Measurements from ENCODE around the gene WDR33.

Gene WDR33

DNA sequence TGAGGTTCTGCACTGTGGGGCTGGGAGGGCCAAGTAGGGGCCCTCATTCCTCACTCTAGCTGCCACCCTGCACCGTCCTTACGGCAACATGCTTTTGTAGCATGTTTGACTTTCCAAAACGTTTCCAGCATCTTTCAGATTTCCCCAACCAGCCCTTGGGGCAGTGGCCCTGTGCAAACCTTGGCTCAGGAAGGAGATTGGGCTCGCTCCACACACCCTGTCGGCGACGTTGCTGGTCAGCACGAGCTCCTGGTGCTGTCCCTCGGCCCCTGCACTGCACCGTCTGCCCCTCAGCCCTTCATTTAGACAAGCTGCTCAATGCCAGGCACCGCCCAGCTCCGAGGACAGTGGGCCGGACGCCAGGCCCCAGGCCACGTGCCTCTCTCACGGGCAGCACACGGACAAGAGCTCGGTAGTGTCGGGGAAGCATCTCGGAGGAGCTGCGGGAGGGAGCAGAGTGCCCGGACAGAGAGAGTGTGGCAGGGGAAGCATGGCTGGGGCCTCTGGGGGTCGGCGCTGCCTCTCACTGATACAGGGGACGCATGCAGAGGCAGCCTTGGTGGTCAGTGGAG lies 158.1 kb downstream of the WDR33 start:
- Histone ChIP-seq H3K27ac (ENCODE audit: low read depth, low read length) (no peak overlapping the region), H3K4me1 (ENCODE audit: control insufficient read depth, insufficient read depth, low read length) (no peaks in the 10 kb centered on the region), H3K4me3 (ENCODE audit: low read depth, low read length) (no peak overlapping the region), H3K9ac (ENCODE audit: low read depth, low read length) (no peak overlapping the region), H3K9me3 (ENCODE audit: control insufficient read depth, insufficient read depth, low read length) (no peaks in the 10 kb centered on the region), H3K36me3 (ENCODE audit: control insufficient read depth, insufficient read depth, low read length) (no peaks in the 10 kb centered on the region), H3K27me3 (ENCODE audit: control insufficient read depth, insufficient read depth, low read length) (no peaks in the 10 kb centered on the region)

DNA sequence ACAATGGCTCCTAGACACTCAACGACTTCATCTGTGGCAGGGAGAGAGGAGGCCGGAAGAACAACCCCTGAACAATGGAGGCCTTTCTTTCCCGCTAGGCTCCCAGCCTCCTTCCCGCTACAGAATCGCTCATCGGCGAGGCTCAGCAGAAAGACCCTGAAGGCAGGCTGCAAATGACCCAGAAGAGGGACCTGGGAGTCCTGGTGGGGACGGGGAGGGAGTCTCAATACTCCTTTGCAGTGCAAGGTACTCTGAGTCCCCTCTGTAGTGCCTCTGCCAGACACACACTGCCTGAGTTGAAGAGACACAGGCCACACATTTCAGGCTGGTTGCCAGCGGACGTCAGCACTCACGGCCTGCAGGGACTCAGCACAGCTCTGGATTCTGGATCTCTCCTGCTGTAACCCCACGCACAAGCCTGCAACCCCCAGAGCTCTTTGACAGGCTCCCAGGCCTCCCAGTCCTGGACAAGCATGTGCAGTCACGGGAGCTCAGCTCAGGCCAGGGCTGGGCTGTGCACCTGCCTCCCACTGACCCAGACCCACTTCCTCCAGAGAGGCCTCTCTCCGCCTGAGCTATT lies 158.9 kb downstream of the WDR33 start:
- H3K4me3 ChIP-seq (ENCODE audit: low read depth, low read length), result no peak overlapping the region
- no peaks in the 10 kb centered on the region for H3K36me3 ChIP-seq (ENCODE audit: control insufficient read depth, insufficient read depth, low read length)
- H3K27me3 ChIP-seq (ENCODE audit: control insufficient read depth, insufficient read depth, low read length), result no peaks in the 10 kb centered on the region
- no peaks in the 10 kb centered on the region for H3K9me3 ChIP-seq (ENCODE audit: control insufficient read depth, insufficient read depth, low read length)
- no peaks in the 10 kb centered on the region for H3K4me1 ChIP-seq (ENCODE audit: control insufficient read depth, insufficient read depth, low read length)
- no peak overlapping the region for H3K9ac ChIP-seq (ENCODE audit: low read depth, low read length)
- no peak overlapping the region for H3K27ac ChIP-seq (ENCODE audit: low read depth, low read length)

DNA sequence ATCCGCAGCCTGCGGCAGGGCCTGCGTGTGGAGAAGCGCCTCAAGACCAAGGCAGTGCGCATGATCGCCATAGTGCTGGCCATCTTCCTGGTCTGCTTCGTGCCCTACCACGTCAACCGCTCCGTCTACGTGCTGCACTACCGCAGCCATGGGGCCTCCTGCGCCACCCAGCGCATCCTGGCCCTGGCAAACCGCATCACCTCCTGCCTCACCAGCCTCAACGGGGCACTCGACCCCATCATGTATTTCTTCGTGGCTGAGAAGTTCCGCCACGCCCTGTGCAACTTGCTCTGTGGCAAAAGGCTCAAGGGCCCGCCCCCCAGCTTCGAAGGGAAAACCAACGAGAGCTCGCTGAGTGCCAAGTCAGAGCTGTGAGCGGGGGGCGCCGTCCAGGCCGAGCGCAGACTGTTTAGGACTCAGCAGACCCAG lies 159.6 kb downstream of the WDR33 start:
- H3K4me3 ChIP-seq (ENCODE audit: low read depth, low read length), result no peak overlapping the region
- H3K36me3 ChIP-seq (ENCODE audit: control insufficient read depth, insufficient read depth, low read length), result no peaks in the 10 kb centered on the region
- no peak overlapping the region for H3K9ac ChIP-seq (ENCODE audit: low read depth, low read length)
- no peaks in the 10 kb centered on the region for H3K9me3 ChIP-seq (ENCODE audit: control insufficient read depth, insufficient read depth, low read length)
- no peak overlapping the region for H3K27ac ChIP-seq (ENCODE audit: low read depth, low read length)
- no peaks in the 10 kb centered on the region for H3K4me1 ChIP-seq (ENCODE audit: control insufficient read depth, insufficient read depth, low read length)
- H3K27me3 ChIP-seq (ENCODE audit: control insufficient read depth, insufficient read depth, low read length), result no peaks in the 10 kb centered on the region

All from HUES48 (cell line).